GM23248 (cell line): ENCODE measurements around the gene BCL2.

Experiments
- EZH2 ChIP-seq: fragments of 200-600 bp; sonication (generic); IDR thresholded peaks from 2 replicates; pipeline ENCODE4 v1.6.1; 2018; ENCODE audit warnings: antibody characterized with exemption, mild to moderate bottlenecking; ENCODE audit not compliant: insufficient read depth, poor library complexity, severe bottlenecking
- EZH2phosphoT487 ChIP-seq: fragments of 200-600 bp; sonication (generic); IDR thresholded peaks from 2 replicates; pipeline ENCODE4 v1.6.1; 2018; ENCODE audit warnings: antibody characterized with exemption, moderate library complexity, mild to moderate bottlenecking, low read depth; ENCODE audit not compliant: insufficient read depth

DNA sequence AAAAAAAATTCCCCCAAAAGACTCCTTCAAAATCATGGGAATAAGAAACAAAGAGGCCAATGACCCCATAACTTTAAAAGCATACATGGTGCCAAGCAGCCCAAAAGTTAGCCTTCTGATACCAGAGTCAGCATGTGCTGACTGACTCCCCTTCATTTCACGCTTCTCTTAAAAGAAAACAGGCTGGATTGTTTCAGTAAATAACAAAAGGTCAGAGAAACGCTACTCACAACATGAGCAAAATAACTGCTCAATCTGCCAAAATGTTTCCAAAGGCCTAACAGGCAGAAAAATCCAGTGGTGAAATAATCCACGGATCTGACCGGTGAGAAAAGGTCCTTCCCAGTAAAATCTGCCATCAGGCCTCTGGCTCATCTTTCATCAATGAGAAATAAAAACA, 71.6 kb downstream of the BCL2 start:
- no peak for TF ChIP-seq EZH2
- no peak for TF ChIP-seq EZH2phosphoT487
